HG03469 (cell line): Measurements from ENCODE around the gene SSH3.

Experiments used
- ATAC-seq: cut with Tn5 transposase; IDR thresholded peaks from one replicate; pipeline ENCODE4 v1.9.1; 2021; ENCODE audit warnings: mild to moderate bottlenecking, moderate library complexity, moderate number of reproducible peaks; ENCODE audit not compliant: unreplicated experiment

SSH3 gene

GRCh38 chr11:67290801-67291200, 12.5 kb upstream of the SSH3 start:
- no peak for ATAC-seq

GRCh38 chr11:67291481-67292381, 11.6 kb upstream of the SSH3 start:
- ATAC-seq: no peak

- no peak for ATAC-seq
Observed at GRCh38 chr11:67292671-67293070, 10.7 kb upstream of the SSH3 start.

- no peak for ATAC-seq
Observed at GRCh38 chr11:67293090-67293489, 10.2 kb upstream of the SSH3 start.

GRCh38 chr11:67295846-67296245, 7.5 kb upstream of the SSH3 start:
- ATAC-seq: no peak

- ATAC-seq: no peak
Observed at GRCh38 chr11:67298786-67299185, 4.5 kb upstream of the SSH3 start.

- ATAC-seq: no peak
Observed at GRCh38 chr11:67299471-67300191, 3.7 kb upstream of the SSH3 start.

GRCh38 chr11:67300256-67300755, 3.0 kb upstream of the SSH3 start:
- no peak for ATAC-seq

- no peak for ATAC-seq
Observed at GRCh38 chr11:67300756-67301312, 2.5 kb upstream of the SSH3 start.

GRCh38 chr11:67301313-67301921, 1.9 kb upstream of the SSH3 start:
- ATAC-seq: no peak

GRCh38 chr11:67301951-67302516, 1.3 kb upstream of the SSH3 start:
- no peak for ATAC-seq

GRCh38 chr11:67302571-67303131, 679 bp upstream of the SSH3 start:
- ATAC-seq: no peak

- no peak for ATAC-seq
Observed at GRCh38 chr11:67303835-67304411, 593 bp downstream of the SSH3 start.

- ATAC-seq: no peak
Observed at GRCh38 chr11:67304511-67305113, 1.3 kb downstream of the SSH3 start.

- no peak for ATAC-seq
Observed at GRCh38 chr11:67306769-67307544, 3.6 kb downstream of the SSH3 start.

- ATAC-seq: no peak
Observed at GRCh38 chr11:67307545-67308001, 4.2 kb downstream of the SSH3 start.

GRCh38 chr11:67308031-67308866, 4.9 kb downstream of the SSH3 start:
- no peak for ATAC-seq

- ATAC-seq: no peak
Observed at GRCh38 chr11:67309166-67309565, 5.8 kb downstream of the SSH3 start.
